Inflammatory macrophage treated with lipopolysaccharide for 1 hour (primary cell): ENCODE measurements around the gene SND1.

Source experiments
- DNase-seq, 2 donors: peaks; one replicate each; pipeline ENCODE4 v3.0.0-alpha.2; 2020 to 2022

Gene SND1

DNA sequence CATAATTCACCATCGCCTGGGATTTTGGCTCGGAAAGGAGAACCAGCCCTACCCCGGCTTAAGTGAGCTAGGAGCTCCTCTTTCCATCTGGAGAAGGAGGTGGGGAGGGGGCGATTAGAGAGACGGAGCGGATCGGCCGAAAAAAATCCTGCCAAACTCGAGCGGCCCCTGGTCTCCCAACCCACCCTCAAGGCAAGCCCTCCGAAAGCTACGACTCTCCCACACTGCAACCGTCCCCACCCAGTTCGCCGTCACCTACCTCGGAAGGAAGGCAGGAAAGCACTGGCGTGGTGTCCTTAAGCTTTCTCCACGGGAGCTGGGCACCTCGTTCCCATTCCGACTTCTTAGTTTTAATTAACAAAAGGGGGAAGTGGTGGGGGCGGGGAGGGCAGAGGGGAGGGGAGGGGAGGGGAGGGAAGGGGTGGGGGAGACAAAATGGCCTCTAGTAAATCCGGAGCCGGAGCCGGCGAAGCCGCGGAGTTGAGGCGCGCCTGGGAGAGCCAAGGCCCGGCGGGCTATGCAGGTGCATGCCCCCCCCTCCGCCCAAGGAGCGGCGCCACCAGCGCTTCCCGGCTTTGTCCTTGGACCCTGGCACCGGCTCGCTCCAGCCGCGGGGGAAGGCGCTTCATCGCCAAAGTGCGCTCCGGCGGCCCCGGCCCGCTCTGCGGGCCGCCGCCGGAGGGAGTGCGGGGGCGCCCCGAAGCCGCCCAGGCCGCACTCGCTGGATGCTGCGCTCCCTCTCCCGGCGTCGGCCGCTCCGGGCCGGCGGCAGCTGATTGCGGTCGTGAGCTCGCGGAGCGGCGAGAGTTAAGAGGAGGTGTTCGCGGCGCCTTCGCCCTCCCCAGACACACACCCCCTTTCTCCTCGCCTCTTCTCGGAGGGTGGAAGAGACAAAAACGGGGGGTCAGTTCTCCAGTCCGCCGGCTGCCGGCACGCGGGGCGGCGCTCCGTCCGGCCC is 378.9 kb downstream of the SND1 start, which contains the start of gene LRRC4:
Gene LRRC4 (minus strand): TSS at position 784 of the 958 bp plus-strand sequence. CDS start 797 bp downstream, outside the sequence.
- peak; percentile 9 to 17 for DNase-seq

DNA sequence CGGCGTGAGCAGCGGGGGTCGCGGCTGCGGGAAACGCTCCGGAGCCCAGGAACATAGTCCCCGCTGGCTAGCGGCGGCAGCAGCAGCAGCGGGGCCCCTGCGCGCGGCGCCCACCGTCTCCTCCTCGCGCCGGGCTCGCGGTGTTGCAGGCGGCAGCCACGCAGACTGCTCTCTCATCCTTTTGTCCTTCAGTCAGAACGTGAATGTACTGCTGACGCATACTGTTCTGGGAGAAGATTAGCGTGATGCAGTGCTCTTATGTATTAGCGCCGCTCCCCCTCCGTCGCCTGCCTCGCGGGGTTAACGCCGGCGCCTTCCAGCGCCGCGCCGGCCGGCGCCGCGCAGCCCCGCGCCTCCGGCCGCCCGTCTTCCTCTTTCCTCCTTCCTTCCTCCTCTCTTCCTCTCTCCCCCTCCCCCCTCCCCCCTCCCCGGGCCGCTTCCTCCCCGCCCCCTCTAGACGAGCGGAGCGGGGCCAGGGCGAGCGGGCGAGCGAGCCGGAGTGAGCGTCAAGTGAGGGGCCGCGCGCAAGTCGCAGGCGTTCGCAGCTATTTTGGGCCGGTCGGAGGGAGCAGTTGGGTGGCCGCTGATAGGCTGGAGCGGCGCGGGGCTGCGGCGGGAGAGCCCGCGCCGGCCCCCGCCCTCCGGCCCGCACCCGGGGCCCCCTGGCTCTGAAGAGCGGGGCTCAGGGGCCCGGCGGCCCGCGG is 380.1 kb downstream of the SND1 start:
- peak; percentile 31 to 38 for DNase-seq

DNA sequence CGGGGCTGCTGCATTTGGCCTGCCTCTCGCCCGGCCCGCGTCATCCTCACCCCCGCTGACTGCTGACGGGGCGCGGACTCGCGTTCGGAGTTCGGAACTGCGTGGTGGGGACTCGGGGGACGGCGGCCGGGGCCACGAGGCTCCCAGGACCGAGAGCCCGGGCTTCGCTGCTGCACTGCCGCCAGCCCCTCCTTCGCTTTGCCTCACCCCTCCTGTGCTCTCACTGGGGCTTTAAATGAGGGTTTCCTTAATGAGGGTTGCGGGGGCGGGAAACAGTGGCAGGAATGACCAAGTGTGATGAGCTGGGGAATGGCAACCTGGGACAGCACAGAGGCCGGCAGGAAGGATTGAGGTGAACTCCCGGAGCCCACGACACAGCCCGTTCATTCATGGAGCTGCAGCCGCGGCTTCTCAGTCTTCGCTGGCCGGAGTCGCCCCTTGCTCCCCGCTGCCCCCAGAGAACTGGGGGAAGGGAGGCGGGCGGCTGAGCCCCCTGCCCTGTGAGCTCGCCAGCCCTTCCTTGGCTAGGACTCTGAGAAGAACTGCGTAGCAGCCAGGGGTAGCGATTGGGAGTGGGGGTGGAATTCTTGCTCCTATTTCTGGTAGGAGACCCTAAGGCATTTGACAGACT is 380.7 kb downstream of the SND1 start:
- peak in 1 of 2 donors; percentile 10 for DNase-seq

DNA sequence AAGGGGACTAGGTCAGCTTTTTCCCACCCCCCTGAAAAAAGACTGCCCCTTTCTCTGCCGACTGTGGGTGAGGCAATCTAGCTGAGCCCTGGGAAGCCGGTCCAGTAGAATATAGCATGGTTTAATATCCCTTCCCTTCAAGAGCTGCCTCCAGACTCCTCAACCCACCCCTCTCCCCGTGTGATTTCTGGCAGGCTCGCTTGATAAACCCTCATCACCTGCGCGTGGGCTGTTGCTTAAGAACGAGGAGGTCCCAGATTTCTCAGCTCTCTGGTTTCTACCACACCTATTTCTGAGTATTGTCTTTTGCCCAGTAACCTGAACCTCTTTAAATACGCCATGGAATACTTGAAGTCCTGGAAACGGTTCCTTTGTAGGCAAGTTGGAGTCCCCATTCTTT is 381.3 kb downstream of the SND1 start:
- no peak for DNase-seq

DNA sequence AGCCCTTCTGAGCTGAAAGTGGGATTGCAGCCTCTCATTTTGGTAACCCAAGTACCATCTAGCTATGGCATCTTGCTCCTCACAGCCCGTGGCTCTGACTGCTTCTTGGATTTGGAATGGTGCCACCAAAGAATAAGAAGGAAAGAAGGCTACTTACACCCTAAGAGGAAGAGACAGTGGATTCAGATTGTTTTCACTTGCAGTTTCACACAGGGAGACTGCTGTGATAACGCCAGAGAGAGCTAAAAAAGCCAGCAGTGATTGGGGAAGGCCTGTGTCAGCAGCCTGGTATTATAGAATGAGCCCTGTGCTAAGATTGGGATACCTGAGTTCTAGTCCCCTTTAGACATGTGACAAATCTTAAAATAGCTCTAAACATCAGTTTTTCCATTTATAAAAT is 382.8 kb downstream of the SND1 start:
- DNase-seq, result no peak

DNA sequence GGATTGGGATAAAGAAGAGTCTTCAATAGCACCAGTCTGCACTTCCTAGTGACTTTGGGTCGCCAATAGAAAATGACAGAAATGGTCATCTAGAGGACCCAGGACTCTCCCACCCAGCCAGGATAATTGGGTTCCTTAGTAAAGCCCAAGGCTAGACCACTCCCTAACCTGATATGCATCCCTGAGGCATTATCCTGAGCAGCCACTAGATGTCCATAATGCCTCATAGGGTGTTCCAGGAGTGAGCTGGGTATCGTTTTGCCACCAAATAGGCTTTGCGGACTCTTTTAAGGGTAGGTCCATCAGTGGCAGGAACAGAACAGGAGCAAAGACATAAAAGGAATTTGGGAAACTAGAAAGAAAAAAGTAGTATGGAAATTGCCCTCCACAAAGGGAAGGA is 383.7 kb downstream of the SND1 start:
- DNase-seq, result no peak

DNA sequence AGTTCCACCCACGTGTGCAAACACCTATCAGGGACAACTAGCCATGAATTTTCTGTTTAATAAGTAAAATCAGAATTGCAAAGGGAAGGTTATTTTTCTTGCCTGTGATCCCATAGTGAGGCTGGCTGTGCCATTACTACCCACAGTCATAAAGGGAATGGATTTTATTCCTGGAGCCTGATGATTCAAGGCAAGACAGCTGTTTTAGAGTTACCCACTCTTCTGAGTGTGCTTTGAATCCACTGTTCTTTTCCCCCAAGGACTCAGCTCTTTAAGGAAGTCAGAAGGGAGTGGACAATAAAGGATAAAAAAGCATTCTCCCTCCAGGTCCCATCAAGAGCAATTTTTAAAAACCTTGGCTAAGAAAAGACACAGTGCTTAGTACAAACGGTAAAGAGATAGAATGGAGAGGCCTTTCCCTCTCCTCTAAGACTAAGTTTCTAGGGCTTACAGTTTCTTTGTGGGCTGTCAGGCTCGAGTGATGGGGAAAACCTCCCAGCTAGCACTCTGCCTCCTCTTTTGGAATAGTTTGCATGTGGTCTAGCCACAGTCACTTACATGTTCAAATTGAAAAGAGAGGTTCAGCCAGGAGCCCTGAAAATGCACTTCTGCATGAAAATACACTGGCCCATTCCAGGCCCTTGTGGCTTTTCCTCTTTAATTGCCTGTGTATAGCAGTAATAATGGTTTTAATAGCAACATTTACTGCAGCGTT is 384.4 kb downstream of the SND1 start:
- DNase-seq, result no peak

DNA sequence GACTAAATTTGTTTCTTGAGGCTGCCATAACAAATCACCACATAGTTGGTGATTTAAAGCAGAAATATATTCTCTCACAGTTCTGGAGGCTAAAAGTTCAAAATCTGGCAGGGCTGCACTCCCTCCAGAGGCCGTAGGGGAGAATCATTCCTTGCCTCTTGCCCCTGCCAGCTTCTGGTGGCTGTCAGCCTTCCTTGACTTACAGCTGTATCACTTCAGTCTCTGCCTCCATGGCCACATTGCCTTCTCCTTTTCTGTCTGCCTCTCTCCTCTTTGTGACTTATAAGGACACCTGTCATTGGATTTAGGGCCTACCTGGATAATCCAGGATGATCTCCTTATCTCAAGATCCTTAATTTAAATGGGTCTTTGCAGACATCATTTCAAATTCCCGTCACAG is 385.1 kb downstream of the SND1 start:
- DNase-seq, result no peak

DNA sequence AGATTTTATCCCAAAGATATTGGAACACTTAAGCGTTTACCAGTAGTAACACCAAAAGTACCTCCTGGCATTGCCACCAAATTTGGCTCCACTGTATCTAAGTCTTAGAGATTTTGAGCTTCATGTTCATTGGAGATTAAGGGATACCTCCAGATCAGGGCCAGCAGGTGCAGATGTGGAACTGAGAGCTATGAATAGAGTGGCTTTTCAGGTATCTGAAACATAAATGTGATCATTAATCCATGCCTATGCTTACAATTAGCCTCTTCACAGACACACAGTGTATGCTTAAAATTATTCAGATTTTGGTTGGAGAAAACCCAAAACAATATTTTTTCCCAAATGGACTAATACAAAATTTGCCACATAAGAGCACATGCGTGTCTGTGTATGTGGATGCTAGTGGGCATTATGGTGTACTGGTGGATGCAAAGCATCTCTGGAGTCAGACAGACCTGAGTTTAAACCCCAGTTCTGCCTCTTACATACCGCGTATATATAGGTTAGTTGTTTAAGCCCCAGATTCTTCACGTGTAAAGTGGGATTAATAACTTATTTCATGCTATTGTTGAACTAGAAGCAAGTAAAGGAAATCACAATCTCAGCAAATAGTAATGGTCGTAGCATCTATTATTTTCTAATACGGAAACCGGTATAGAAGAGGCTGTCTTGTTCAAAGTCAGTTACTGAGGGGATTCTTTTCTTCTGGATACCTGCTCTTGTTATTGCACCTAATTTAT is 386.1 kb downstream of the SND1 start:
- no peak for DNase-seq

DNA sequence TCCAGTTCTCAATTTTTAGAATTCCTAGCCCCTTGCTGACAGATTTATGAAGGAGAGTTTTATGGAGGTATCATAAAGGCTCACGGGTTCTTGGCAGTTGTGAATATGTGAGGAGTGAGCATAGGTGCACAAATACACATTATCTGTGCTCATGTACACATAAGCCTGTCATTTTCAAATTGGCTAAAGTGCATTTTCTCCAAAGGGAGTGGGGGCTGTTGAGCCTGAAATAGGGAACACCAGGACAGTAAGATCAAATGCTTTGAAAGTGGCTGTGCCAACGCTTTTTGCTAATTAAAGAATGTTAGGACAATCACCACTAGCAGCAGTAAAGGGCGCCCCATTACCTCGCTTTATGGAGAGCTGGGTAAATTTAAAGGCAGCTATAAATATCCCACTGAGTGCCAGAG is 387.6 kb downstream of the SND1 start:
- no peak for DNase-seq

DNA sequence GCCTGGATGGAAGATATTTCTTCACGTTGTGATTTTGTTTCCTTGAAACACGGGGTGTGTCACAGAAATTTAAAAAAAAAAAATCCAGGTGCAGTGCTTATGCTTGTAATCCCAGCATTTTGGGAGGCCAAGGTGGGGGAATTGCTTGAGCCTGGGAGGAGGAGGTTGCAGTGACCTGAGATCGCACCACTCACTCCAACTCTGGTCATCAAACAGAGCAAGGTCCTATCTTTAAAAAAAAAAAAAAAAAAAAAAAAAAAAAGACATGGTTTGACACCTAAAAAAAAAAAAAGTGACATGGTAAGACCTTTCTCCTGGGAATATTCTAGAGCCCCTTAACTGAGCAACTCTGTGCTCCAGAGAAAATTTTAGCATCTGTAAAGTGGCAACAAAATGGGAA is 388.2 kb downstream of the SND1 start:
- DNase-seq, result no peak

DNA sequence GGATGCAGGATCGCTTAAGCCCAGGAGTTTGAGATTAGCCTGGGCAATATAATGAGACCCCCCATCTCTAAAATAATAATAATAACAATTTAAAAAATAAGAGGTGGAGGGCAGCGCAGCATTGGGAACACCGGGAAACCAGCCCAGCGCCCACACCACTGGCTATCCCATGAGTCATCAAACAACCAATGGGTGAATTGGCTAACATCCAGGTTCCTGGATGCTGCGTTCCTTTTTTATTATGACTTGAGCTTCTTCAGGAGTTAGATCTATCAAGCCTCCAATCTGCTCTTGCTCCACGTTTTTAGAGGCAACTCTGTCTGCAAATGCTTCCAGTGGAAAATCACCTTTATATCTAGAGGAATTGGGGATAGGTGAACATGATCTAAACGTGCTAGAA is 389.2 kb downstream of the SND1 start:
- DNase-seq, result peak in 1 of 2 donors; percentile 8

DNA sequence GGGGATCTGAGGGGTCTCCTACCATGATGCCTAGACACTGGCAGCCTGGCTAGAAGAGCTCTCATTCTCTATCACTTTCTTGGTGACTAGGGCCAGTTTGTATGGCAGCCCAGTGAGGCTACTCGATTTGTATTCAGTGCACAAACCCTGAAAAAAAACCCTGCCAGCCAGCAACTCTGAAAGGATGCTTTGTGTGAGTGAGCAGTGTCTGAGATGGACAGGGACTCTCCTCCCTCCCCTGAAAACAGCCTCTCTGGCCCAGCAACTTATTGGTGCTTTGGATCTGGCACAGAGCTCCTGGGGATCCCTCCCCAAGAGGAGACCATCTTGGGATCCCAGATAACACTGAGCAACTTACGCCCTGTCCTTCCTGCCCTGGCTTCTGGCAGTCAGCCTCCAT is 390.0 kb downstream of the SND1 start:
- no peak for DNase-seq

DNA sequence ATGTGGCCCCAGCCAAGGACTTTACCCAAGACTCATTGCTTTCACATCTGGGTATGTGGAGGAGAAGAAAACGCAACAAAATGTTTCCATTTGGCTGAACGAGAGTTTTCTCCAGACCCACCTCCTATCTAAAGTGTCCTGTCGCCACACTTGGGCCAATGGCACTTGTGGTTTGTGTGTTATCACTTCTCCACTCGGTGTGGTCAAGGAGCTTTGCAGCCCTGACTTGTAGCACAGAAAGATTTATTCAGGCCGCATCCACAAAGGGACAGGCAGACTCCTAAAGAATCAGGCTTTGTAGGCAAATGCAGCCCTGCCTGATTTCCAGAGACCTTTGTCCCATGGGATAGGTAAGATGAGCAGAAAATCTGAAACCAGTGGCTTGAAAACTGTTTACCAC is 392.1 kb downstream of the SND1 start:
- DNase-seq, result no peak

DNA sequence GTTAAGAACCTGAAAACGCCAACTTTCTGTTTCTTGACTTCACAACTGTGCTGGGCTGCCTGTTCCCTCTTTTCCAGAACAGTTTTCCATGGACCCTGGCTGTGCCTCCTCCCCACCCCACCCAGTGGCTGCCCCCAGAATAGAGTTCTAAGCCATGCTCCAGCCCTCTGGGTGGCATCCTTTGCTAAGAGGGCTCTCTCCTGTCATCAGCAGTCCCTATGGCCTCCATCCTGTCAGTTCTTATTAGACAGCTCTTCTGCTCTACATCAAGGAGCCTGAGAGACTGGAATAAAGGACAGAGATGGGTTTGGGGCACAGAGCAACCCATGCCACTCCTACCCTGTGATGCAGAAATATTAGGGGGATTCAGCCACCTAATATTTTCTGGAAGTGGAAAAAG is 393.2 kb downstream of the SND1 start:
- DNase-seq, result no peak

DNA sequence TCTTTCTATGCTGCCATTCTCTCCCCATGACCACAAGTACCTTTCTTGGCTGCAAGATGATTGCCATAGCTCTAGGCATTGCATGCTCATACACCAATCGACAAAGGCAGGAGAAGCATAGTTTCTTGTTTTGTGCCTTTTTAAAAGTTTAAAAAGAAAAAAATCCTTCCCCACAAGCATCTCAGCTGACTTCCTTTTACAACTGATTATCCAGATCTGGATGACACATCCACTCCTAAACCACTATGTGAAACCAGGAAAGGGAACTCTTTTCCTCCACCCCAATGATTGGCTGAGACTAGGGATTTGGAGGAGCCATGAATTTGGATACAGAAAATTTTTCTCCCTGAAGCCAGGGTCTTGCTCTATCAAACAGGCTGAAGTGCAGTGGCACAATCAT is 393.8 kb downstream of the SND1 start:
- DNase-seq, result peak; percentile 33 to 38

DNA sequence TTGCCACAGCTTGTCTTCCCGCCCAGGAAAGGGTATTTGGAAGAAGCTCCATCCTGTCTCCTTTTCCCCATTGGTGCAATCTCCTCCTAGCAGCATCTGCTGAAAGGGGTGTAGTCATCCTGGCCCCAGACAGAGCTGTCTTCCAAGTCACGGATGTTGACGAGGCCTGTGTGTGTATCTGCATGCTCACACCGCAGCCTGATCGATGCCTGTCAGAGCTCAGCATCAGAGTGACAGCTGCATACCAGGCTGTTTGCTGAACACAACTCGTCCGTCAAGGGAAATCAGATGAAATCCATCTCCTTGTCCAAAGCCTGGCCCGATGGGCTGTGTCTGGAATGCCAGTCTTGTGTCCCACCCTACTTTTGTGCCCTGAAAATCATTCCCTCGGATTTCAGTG is 400.4 kb downstream of the SND1 start:
- no peak for DNase-seq

DNA sequence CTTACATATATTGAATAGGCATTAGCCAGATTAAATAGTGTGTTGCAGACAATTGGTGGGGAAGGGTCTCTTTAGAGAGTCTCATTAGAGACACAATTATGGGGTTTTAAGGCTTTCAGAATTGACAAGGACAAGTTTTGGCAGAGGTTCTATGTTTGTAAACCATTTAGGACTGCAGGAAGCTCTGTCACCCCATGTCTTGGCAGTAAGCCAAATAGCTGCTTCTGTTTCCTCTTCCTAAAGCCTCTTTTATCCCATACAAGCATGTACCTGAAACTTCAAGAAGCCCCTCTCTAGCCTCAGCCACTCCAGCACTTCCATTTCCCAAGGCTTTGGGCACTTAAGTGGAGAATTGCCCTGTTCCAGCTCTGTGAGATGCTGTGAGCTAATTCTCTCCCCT is 401.0 kb downstream of the SND1 start:
- DNase-seq, result peak in 1 of 2 donors; percentile 9

DNA sequence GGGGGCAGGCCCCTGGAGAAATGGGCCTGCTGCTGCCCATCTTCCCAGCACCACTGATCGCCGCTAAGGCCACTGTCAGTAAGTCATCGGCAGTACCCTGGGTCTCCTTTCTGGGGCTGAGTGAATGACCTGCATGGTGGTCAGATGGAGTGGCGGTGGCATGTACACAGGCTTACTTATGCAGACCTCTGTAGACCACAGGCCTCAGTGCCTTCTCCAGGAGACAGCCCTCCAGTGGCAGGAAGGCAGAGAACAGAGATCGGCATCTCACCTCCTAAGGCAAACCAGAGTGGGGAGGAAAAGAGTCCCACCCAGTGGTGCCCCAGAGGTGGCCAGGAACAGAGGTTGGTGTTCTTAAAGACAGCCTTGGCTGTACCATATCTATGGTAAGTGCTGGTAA is 402.0 kb downstream of the SND1 start:
- DNase-seq, result no peak

DNA sequence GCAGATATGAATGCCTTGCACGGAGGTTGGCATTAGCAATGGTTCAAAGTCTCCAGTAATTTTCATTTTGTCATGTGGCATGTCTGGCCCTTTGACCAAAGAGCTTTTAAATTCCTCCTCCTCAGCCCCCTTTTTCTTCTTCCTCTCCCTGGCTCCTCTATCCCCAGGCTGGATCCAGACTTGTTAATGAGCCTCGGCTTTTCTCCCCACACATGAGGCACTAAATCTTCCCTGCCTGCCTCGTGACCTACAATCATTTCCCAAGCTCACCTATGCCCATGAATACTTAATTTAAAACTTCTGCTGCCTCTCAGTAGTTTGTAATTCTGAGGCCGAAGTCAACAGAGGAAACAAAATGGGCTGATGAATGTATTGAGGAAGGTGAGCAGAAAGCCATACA is 402.5 kb downstream of the SND1 start:
- no peak for DNase-seq

DNA sequence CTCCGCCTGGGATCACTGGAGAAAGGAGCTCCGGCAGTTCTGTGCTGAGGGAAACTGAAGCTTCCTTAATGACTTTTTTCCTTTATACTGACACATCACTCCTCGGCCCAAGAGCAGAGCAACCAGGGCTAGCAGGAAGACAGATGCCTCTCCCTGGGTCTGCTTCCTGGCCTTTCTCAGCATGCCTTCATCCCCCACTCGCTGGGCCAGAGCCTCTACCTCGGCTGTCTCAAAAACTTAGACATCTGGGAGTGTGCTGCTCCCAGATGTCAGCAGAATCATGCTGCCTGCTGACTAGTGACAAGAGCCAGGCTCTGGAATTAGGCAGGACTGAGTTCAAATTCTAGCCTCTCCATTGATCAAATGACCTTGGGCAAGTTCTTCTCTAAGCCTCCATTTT is 403.6 kb downstream of the SND1 start:
- DNase-seq, result no peak

DNA sequence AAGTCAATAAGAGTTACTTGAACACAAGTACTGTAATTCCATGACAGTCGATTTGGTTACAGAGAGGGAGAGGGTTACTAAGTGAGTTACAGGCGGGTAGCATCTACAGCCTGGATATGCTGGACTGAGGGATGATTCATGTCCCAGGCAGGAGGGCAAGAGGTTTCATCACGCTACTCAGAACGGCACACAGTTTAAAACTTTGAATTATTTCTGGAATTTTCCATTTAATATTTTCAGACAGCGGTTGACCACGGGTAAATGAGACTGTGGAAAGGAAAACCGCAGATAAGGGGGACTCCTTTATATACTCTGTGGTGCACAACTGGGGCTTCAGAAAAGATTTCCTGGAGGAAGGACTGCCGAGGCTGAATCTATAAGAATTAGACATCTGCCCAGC is 404.9 kb downstream of the SND1 start:
- no peak for DNase-seq
